ENCODE measurements around the gene EFS. TPM values are rescaled to one million over a fixed set of nuclear protein-coding genes. Genes with fewer than 3 reads are reported as not detected.

Gene EFS
- total RNA-seq, 2 donors from 2014 or later, result 69.9 to 96.4 TPM

GRCh38 chr14:23404331-23404900 lies 39.4 kb upstream of the EFS start:
- H3K27me3 Mint-ChIP-seq (ENCODE audit: insufficient read depth), result peaks cover 52% of the 10 kb centered on the region
- H3K4me3 Mint-ChIP-seq, result no peak overlapping the region
- no peak overlapping the region for H3K9ac ChIP-seq (ENCODE audit: extremely low read depth, low read length, poor library complexity, severe bottlenecking)
- H3K36me3 Mint-ChIP-seq (ENCODE audit: low read depth), result no peaks in the 10 kb centered on the region
- H3K4me1 ChIP-seq (ENCODE audit: control insufficient read depth, insufficient read depth, low read length), result no peaks in the 10 kb centered on the region
- 92 to 93% methylated on average over 9 to 14 of the region's 14 CpGs for WGBS, 2 experiments (ENCODE audit: insufficient coverage in 1 of 2, insufficient read length in 1 of 2)
- H3K9me3 Mint-ChIP-seq, result no peaks in the 10 kb centered on the region
- H3K27ac ChIP-seq (ENCODE audit: low read depth, low read length), result no peak overlapping the region
- H3K4me1 Mint-ChIP-seq, result no peaks in the 10 kb centered on the region
- no peaks in the 10 kb centered on the region for H3K36me3 ChIP-seq (ENCODE audit: control insufficient read depth, insufficient read depth, low read length)
- H3K4me3 ChIP-seq (ENCODE audit: low read length), result no peak overlapping the region
- H3K9me3 ChIP-seq (ENCODE audit: control insufficient read depth, low read length), result no peaks in the 10 kb centered on the region
- peaks cover 8% of the 10 kb centered on the region for H3K27me3 ChIP-seq (ENCODE audit: control insufficient read depth, insufficient read depth, low read length, poor library complexity, severe bottlenecking)
- DNase-seq, result no peak
- TF ChIP-seq CTCF (conservative IDR thresholded peaks at IDR 0.05), result no peak
- H3K27ac Mint-ChIP-seq, result no peak overlapping the region

- TF ChIP-seq CTCF (conservative IDR thresholded peaks at IDR 0.05), result no peak
- peaks cover 52% of the 10 kb centered on the region for H3K27me3 Mint-ChIP-seq (ENCODE audit: insufficient read depth)
- Histone ChIP-seq H3K4me1 (ENCODE audit: control insufficient read depth, insufficient read depth, low read length) (no peaks in the 10 kb centered on the region), H3K9ac (ENCODE audit: extremely low read depth, low read length, poor library complexity, severe bottlenecking) (no peak overlapping the region), H3K4me3 (ENCODE audit: low read length) (no peak overlapping the region), H3K36me3 (ENCODE audit: control insufficient read depth, insufficient read depth, low read length) (no peaks in the 10 kb centered on the region), H3K9me3 (ENCODE audit: control insufficient read depth, low read length) (no peaks in the 10 kb centered on the region), H3K27ac (ENCODE audit: low read depth, low read length) (no peak overlapping the region), H3K27me3 (ENCODE audit: control insufficient read depth, insufficient read depth, low read length, poor library complexity, severe bottlenecking) (peaks cover 8% of the 10 kb centered on the region)
- no peak for DNase-seq
- H3K36me3 Mint-ChIP-seq (ENCODE audit: low read depth), result no peaks in the 10 kb centered on the region
- 74 to 75% methylated on average over 1 to 4 of the region's 4 CpGs for WGBS, 2 experiments (ENCODE audit: insufficient coverage in 1 of 2, insufficient read length in 1 of 2)
- no peaks in the 10 kb centered on the region for H3K9me3 Mint-ChIP-seq
- H3K27ac Mint-ChIP-seq, result no peak overlapping the region
- no peaks in the 10 kb centered on the region for H3K4me1 Mint-ChIP-seq
- no peak overlapping the region for H3K4me3 Mint-ChIP-seq
Measured at GRCh38 chr14:23403908-23404307, 38.9 kb upstream of the EFS start.

GRCh38 chr14:23403139-23403438 lies 38.1 kb upstream of the EFS start:
- H3K36me3 Mint-ChIP-seq (ENCODE audit: low read depth), result no peaks in the 10 kb centered on the region
- no peak for DNase-seq
- Histone ChIP-seq H3K9me3 (ENCODE audit: control insufficient read depth, low read length) (no peaks in the 10 kb centered on the region), H3K9ac (ENCODE audit: extremely low read depth, low read length, poor library complexity, severe bottlenecking) (no peak overlapping the region), H3K4me1 (ENCODE audit: control insufficient read depth, insufficient read depth, low read length) (no peaks in the 10 kb centered on the region), H3K27ac (ENCODE audit: low read depth, low read length) (no peak overlapping the region), H3K4me3 (ENCODE audit: low read length) (no peak overlapping the region), H3K27me3 (ENCODE audit: control insufficient read depth, insufficient read depth, low read length, poor library complexity, severe bottlenecking) (peaks cover 8% of the 10 kb centered on the region), H3K36me3 (ENCODE audit: control insufficient read depth, insufficient read depth, low read length) (no peaks in the 10 kb centered on the region)
- no peak overlapping the region for H3K4me3 Mint-ChIP-seq
- no peak overlapping the region for H3K27ac Mint-ChIP-seq
- WGBS, 2 experiments (ENCODE audit: insufficient coverage in 1 of 2, insufficient read length in 1 of 2), result 87 to 93% methylated on average over 3 to 7 of the region's 7 CpGs
- TF ChIP-seq CTCF (conservative IDR thresholded peaks at IDR 0.05), result no peak
- H3K4me1 Mint-ChIP-seq, result no peaks in the 10 kb centered on the region
- peaks cover 55% of the 10 kb centered on the region for H3K27me3 Mint-ChIP-seq (ENCODE audit: insufficient read depth)
- H3K9me3 Mint-ChIP-seq, result no peaks in the 10 kb centered on the region
